ENCODE measurements around the gene DCUN1D1.

DNA sequence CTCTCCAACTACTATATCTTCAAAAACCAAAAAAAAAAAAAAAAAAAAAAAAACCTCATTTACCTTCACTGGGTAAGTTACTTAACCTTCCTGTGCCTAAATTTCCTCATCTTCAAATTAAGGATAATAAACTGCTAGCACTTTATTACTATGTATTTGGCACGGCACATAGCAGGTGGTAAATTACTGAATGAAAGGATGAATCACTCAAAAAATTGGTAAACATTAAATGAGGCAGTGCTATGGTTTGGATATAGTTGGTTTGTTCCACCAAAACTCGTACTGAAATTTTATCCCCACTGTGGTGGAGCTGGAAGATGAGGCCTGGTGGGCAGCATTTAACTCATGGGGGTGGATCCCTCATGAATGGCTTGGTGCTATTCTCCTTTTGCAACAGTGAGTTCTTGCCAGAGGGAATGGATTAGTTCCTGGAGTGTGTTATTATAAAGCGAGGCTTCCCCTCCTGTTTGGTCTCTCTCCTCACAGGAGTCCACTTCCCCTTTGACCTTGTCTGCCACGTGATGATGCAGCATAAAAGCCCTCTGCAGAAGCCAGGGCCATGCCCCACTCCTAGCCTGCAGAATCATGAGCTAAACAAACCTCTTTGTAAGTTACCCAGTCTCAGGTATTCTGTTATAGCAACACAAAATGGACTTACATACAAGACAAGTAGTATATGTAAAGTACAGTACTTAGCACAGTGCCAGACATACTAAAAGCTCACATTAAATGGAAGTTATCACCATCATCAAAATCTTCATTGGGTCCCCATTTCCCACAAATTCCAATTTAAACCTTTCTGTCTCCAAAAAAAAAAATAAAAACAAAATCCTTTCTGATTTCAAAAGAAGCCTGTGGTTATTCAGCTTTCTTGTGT lies 20.6 kb downstream of the DCUN1D1 start:
- TF ChIP-seq BACH1 (IDR thresholded peaks at IDR 0.05; ENCODE audit: low read length) = no peak
- no peak for TF ChIP-seq TAF1 (IDR thresholded peaks at IDR 0.05; ENCODE audit: low read depth, low read length)
- no peak for TF ChIP-seq EZH2 (IDR thresholded peaks at IDR 0.05; ENCODE audit: low read depth, low read length, severe bottlenecking)
- TF ChIP-seq CREB1 (IDR thresholded peaks at IDR 0.05) = no peak
- TF ChIP-seq SP4 (IDR thresholded peaks at IDR 0.05; ENCODE audit: low read length) = no peak
- no peak for TF ChIP-seq POLR2A (IDR thresholded peaks at IDR 0.05; ENCODE audit: control extremely low read depth in 1 of 2, low read depth in 2 of 2, low read length in 2 of 2)
- TF ChIP-seq, protein P1, sequence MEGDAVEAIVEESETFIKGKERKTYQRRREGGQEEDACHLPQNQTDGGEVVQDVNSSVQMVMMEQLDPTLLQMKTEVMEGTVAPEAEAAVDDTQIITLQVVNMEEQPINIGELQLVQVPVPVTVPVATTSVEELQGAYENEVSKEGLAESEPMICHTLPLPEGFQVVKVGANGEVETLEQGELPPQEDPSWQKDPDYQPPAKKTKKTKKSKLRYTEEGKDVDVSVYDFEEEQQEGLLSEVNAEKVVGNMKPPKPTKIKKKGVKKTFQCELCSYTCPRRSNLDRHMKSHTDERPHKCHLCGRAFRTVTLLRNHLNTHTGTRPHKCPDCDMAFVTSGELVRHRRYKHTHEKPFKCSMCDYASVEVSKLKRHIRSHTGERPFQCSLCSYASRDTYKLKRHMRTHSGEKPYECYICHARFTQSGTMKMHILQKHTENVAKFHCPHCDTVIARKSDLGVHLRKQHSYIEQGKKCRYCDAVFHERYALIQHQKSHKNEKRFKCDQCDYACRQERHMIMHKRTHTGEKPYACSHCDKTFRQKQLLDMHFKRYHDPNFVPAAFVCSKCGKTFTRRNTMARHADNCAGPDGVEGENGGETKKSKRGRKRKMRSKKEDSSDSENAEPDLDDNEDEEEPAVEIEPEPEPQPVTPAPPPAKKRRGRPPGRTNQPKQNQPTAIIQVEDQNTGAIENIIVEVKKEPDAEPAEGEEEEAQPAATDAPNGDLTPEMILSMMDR (IDR thresholded peaks at IDR 0.05; ENCODE audit: control extremely low read depth in 1 of 3, insufficient read depth in 1 of 3, low read depth in 1 of 3, low read length in 3 of 3) = no peak
- TF ChIP-seq TAF7 (optimal IDR thresholded peaks at IDR 0.05; ENCODE audit: borderline replicate concordance, low read depth, low read length) = no peak
- TF ChIP-seq PHF8 (conservative IDR thresholded peaks at IDR 0.05; ENCODE audit: low read depth, low read length) = no peak
- TF ChIP-seq SIX5 (IDR thresholded peaks at IDR 0.05; ENCODE audit: low read depth, low read length) = no peak
- no peak for TF ChIP-seq POLR2AphosphoS5 (IDR thresholded peaks at IDR 0.05; ENCODE audit: low read depth, low read length)
- no peak for TF ChIP-seq EGR1 (IDR thresholded peaks at IDR 0.05; ENCODE audit: borderline replicate concordance, low read depth, low read length)
- no peak for TF ChIP-seq RAD21 (IDR thresholded peaks at IDR 0.05 in 1 of 2, conservative IDR thresholded peaks at IDR 0.05 in 1 of 2; ENCODE audit: low read depth in 2 of 2, low read length in 2 of 2)
